Memory B cell (primary cell): ENCODE data around the gene ABHD16A.
A peak's percentile ranks its signal among the peaks of the same experiment; 100 is the strongest.
"Not testable (repeated sequence)": the region's sequence is repeated elsewhere in the genome, so short reads cannot be mapped to it uniquely, and the experiment has no call there.

ENCODE experiments used
- ATAC-seq: fragments of 150-1000 bp; cut with Tn5 transposase; 2 replicates; pipeline ENCODE4 v1.10.0; 2021; ENCODE audit warnings: low read depth, mild to moderate bottlenecking, moderate library complexity
- DNase-seq, 2 donors: peaks; one replicate each; pipeline ENCODE4 v3.0.0; 2022; ENCODE audit warnings: low spot score in 2 of 2
- H3K27ac Mint-ChIP-seq: one replicate; pipeline ENCODE4 v1.8.0; 2022; ENCODE audit warnings: mild to moderate bottlenecking, moderate library complexity, mixed read lengths
- H3K27me3 Mint-ChIP-seq: one replicate; pipeline ENCODE4 v1.8.0; 2022; ENCODE audit warnings: mixed read lengths
- H3K36me3 Mint-ChIP-seq: one replicate; pipeline ENCODE4 v1.8.0; 2022; ENCODE audit warnings: mild to moderate bottlenecking, mixed read lengths
- H3K4me1 Mint-ChIP-seq: one replicate; pipeline ENCODE4 v1.8.0; 2022; ENCODE audit warnings: mixed read lengths
- H3K4me3 Mint-ChIP-seq: one replicate; pipeline ENCODE4 v1.8.0; 2022; ENCODE audit warnings: mild to moderate bottlenecking, moderate library complexity, mixed read lengths
- H3K9me3 Mint-ChIP-seq: one replicate; pipeline ENCODE4 v1.8.0; 2022; ENCODE audit warnings: mixed read lengths

Gene ABHD16A

GRCh38 chr6:31713465-31713864, 10.3 kb upstream of the ABHD16A start:
- peaks cover 12% of the 10 kb centered on the region for H3K4me1 Mint-ChIP-seq
- H3K27me3 Mint-ChIP-seq: no peaks in the 10 kb centered on the region
- ATAC-seq (no peak), DNase-seq (no peak)
- no peak overlapping the region for H3K4me3 Mint-ChIP-seq
- no peaks in the 10 kb centered on the region for H3K36me3 Mint-ChIP-seq
- H3K27ac Mint-ChIP-seq: no peak overlapping the region
- no peaks in the 10 kb centered on the region for H3K9me3 Mint-ChIP-seq

DNA sequence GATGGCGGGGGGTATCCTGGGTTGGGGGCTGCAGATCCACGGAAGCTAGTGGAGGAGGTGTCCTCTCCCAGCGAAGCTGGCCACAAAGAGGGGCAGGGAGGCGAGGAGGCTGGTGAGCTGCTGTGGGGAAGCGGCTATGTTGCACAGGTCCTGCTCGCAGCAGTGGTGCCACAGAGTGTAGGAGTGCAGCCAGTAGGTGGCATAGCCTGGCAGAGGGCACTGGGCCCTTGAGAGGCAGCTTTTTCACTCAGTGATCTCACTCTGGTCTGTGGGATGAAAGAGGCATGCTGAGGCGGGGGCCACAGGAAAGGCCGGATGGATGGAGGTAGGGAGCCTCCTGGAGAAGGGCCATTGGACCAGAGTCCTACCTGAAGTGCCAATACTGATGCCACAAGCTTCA, 9.2 kb upstream of the ABHD16A start:
- H3K9me3 Mint-ChIP-seq: no peaks in the 10 kb centered on the region
- ATAC-seq: peak; percentile 98
- DNase-seq: peak in 1 of 2 donors; percentile 30
- no peak overlapping the region for H3K27ac Mint-ChIP-seq
- no peaks in the 10 kb centered on the region for H3K27me3 Mint-ChIP-seq
- no peak overlapping the region for H3K4me3 Mint-ChIP-seq
- no peaks in the 10 kb centered on the region for H3K36me3 Mint-ChIP-seq
- H3K4me1 Mint-ChIP-seq: peaks cover 12% of the 10 kb centered on the region

DNA sequence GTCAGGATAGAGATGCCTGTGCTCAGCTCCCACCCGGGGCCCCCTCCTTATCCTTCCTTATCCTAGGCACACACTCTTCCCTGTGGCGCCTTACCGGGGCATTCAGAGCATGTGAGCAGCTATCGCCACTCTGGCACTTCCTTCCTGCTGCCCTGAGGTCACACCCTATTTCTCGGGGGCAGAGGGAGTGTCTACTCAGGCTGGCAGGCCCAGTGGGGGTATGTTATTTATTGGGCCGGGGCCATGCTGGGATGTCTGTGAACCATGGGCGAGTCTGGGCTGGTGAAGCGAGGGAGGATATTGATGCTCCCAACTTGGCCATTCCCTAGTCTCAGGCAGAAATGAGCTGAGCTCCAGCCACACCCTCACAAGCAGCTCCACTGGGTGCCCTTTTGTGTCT, 8.1 kb upstream of the ABHD16A start:
- Mint-ChIP-seq H3K27me3 (no peaks in the 10 kb centered on the region), H3K36me3 (no peaks in the 10 kb centered on the region), H3K4me3 (no peak overlapping the region), H3K4me1 (peaks cover 12% of the 10 kb centered on the region), H3K9me3 (no peaks in the 10 kb centered on the region), H3K27ac (no peak overlapping the region)
- ATAC-seq (no peak), DNase-seq (no peak)

DNA sequence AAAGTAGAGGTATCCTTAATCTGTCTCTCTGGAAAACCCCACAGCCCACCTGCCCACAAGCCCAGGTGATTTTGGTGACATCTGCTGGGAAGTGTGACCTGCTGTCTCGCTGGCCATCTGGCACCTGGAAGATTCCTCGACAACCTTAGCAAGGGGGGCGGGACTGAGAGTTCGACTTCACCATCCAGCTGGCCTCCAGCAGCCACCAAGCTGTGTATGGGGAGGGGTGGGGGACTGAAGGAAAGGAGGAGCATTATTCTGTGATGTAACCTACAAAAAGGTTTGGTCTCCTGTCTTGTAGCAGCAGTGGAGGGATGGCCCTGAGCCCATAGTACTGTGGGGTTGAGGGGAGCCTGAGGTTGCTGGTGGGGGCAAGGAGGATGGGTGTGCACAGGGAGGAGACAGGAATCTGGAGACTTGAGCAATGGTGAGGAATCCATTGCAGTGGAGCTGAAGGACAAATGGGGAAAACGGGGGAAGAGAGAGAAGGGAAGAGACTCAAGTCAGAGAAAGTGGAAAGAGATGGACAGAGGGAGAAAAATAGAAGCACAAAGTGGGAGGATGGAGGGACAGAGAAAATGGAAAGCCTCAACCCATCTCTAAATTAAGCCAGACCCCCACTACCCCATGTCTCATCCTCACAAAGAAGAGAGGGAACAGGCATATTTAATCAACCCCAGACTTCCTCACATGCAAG, 7.5 kb upstream of the ABHD16A start:
- Mint-ChIP-seq H3K4me1 (peaks cover 12% of the 10 kb centered on the region), H3K27ac (no peak overlapping the region), H3K36me3 (no peaks in the 10 kb centered on the region), H3K27me3 (no peaks in the 10 kb centered on the region), H3K4me3 (peak overlapping the region; percentile 52), H3K9me3 (no peaks in the 10 kb centered on the region)
- no peak for ATAC-seq
- DNase-seq: no peak

DNA sequence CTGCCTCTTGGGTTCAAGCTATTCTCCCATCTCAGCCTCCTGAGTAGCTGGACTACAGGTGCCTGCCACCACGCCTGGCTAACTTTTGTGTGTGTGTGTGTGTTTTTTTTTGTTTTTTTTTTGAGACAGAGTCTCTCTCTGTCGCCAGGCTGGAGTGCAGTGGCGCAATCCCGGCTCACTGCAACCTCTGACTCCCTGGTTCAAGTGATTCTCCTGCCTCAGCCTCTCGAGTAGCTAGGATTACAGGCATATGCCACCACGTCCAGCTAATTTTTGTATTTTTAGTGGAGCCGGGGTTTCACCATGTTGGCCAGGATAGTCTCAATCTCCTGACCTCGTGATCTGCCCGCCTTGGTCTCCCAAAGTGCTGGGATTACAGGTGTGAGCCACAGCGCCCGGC, 6.0 kb upstream of the ABHD16A start:
- peaks cover 12% of the 10 kb centered on the region for H3K4me1 Mint-ChIP-seq
- not testable (repeated sequence) for H3K27me3 Mint-ChIP-seq, H3K4me3 Mint-ChIP-seq, H3K36me3 Mint-ChIP-seq, H3K9me3 Mint-ChIP-seq, DNase-seq, ATAC-seq, H3K27ac Mint-ChIP-seq

DNA sequence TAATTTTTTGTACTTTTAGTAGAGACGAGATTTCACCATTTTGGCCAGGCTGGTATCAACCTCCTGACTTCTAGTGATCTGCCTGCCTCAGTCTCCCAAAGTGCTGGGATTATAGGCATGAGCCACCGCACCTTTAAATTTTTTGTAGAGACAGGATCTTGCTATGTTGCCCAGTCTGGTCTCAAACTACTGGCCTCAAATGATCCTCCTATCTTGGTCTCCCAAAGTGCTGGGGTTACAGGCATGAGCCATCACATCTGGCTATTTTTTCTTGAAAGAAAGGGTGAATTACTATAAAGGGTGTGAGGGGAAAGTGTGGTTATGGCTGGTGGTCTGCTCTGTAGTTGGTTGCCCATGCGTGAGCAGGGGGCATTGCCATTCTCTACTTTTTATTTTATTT, 5.1 kb upstream of the ABHD16A start:
- DNase-seq (no peak), ATAC-seq (no peak)
- Mint-ChIP-seq H3K27ac (no peak overlapping the region), H3K4me3 (no peak overlapping the region), H3K27me3 (no peaks in the 10 kb centered on the region), H3K4me1 (peaks cover 14% of the 10 kb centered on the region), H3K9me3 (no peaks in the 10 kb centered on the region), H3K36me3 (no peaks in the 10 kb centered on the region)

- H3K4me1 Mint-ChIP-seq: peaks cover 14% of the 10 kb centered on the region
- no peak overlapping the region for H3K4me3 Mint-ChIP-seq
- H3K27me3 Mint-ChIP-seq: no peaks in the 10 kb centered on the region
- H3K36me3 Mint-ChIP-seq: no peaks in the 10 kb centered on the region
- DNase-seq (no peak), ATAC-seq (no peak)
- no peaks in the 10 kb centered on the region for H3K9me3 Mint-ChIP-seq
- no peak overlapping the region for H3K27ac Mint-ChIP-seq
These were observed 4.6 kb upstream of the ABHD16A start for GRCh38 chr6:31707701-31708100.

GRCh38 chr6:31706599-31706998, 3.5 kb upstream of the ABHD16A start, which contains the start of gene LY6G6F:
TSS of gene LY6G6F (plus strand) at chr6:31706866. CDS start at chr6:31706907, 41 bp downstream.
- ATAC-seq (no peak), DNase-seq (no peak)
- no peaks in the 10 kb centered on the region for H3K9me3 Mint-ChIP-seq
- H3K4me1 Mint-ChIP-seq: peaks cover 19% of the 10 kb centered on the region
- H3K36me3 Mint-ChIP-seq: no peaks in the 10 kb centered on the region
- H3K27me3 Mint-ChIP-seq: no peaks in the 10 kb centered on the region
- no peak within 1 kb of the TSS for H3K27ac Mint-ChIP-seq
- no peak within 1 kb of the TSS for H3K4me3 Mint-ChIP-seq

GRCh38 chr6:31705931-31706330, 2.8 kb upstream of the ABHD16A start:
- Mint-ChIP-seq H3K36me3 (no peaks in the 10 kb centered on the region), H3K27me3 (no peaks in the 10 kb centered on the region), H3K4me3 (no peak overlapping the region), H3K4me1 (peaks cover 22% of the 10 kb centered on the region), H3K27ac (no peak overlapping the region), H3K9me3 (no peaks in the 10 kb centered on the region)
- DNase-seq (no peak), ATAC-seq (no peak)

DNA sequence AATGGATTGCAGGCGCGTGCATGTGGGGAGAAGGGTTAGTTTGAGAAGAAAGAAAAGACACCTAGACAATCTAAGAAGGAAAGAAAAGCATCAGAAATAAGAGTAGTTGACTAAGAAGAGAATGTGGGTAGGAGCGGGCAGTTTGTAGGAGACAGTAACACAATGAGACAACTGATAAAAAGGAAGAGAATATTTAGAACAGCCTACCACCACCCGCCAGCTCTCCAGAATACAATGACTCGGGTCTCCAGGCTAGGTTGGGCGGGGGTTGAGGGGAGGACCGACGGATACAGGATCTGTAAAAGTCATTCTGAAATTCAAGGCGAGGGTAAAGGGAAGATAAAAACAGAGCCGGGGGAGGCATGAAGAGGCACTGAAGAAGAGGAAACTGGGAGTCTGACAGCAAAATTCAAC, 712 bp downstream of the ABHD16A start:
- Mint-ChIP-seq H3K27ac (peak overlapping the region; percentile 97), H3K4me1 (peaks cover 21% of the 10 kb centered on the region), H3K36me3 (peaks cover 3% of the 10 kb centered on the region), H3K4me3 (peak overlapping the region; percentile 99), H3K27me3 (no peaks in the 10 kb centered on the region), H3K9me3 (no peaks in the 10 kb centered on the region)
- DNase-seq (no peak), ATAC-seq (no peak)

DNA sequence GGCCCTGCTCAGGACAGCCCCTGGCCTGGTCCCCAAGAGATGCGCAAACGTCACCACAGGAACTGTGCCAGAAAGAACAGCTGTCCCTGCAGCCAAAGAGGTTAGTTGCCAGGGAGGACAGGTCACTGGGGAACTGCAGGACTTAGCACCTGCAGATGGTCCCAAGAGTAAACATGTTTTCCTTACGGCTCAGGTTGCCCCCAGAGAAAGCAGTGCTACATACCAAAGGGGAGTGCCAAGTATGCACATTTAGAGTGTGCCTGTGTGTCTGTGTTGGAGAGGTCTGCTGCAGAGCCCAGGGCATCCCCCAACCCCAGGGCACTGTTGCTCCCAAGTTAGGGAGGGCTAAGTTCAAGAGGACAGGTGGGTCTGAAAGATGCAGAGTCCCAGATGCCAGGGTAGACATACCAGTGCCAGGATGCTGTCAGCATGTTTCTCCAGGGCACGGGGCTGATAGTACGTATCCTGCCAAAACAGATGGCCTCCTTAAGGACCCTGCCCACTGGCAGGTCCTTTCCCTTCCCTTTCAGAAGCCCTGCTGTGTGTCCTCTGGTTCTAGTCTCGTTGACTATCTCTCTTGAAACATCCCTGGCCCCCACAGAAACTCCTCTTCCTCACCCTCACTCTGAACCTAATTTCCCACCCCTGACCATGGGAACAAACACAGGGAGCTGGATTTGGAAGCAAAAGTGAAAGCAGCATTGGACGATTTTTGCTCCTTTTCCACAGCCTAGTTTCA, 1.3 kb downstream of the ABHD16A start:
- H3K27me3 Mint-ChIP-seq: no peaks in the 10 kb centered on the region
- ATAC-seq: no peak
- DNase-seq: no peak
- peaks cover 23% of the 10 kb centered on the region for H3K4me1 Mint-ChIP-seq
- H3K4me3 Mint-ChIP-seq: peak overlapping the region; percentile 99
- H3K36me3 Mint-ChIP-seq: peaks cover 5% of the 10 kb centered on the region
- no peaks in the 10 kb centered on the region for H3K9me3 Mint-ChIP-seq
- H3K27ac Mint-ChIP-seq: peak overlapping the region; percentile 97

- Mint-ChIP-seq H3K4me1 (peaks cover 23% of the 10 kb centered on the region), H3K36me3 (peaks cover 7% of the 10 kb centered on the region), H3K9me3 (no peaks in the 10 kb centered on the region), H3K27me3 (no peaks in the 10 kb centered on the region), H3K27ac (no peak overlapping the region), H3K4me3 (peak overlapping the region; percentile 49)
- DNase-seq: no peak
- no peak for ATAC-seq
These were observed 2.3 kb downstream of the ABHD16A start for GRCh38 chr6:31700740-31701401.

DNA sequence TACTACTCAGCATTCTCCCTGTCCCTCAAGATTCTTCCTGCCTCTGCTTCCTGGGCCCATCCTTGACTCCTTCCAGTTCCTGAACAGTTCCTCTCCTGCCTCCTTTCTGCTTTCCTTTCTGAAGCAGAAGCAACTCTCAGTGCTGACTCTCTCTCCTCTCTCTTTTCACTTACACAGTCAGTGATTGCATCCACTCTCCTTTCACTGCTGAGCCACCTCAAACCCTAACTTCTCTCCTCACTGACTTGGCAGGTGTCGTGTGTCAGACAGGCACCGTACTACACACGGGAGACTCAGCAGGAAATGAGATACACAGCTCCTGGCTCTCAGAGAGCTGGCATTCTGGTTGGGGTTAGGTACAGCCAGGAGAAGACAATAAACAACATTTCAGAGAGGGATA, 5.6 kb downstream of the ABHD16A start:
- H3K9me3 Mint-ChIP-seq: no peaks in the 10 kb centered on the region
- no peak overlapping the region for H3K27ac Mint-ChIP-seq
- ATAC-seq: no peak
- no peak overlapping the region for H3K4me3 Mint-ChIP-seq
- DNase-seq: no peak
- H3K36me3 Mint-ChIP-seq: peaks cover 11% of the 10 kb centered on the region
- H3K27me3 Mint-ChIP-seq: no peaks in the 10 kb centered on the region
- H3K4me1 Mint-ChIP-seq: peaks cover 21% of the 10 kb centered on the region

GRCh38 chr6:31693535-31693934, 9.6 kb downstream of the ABHD16A start:
- no peaks in the 10 kb centered on the region for H3K9me3 Mint-ChIP-seq

More at GRCh38 chr6:31693535-31693934, 9.6 kb downstream of the ABHD16A start:
- Mint-ChIP-seq H3K4me3 (no peak overlapping the region), H3K27me3 (no peaks in the 10 kb centered on the region), H3K4me1 (peaks cover 26% of the 10 kb centered on the region), H3K36me3 (peaks cover 16% of the 10 kb centered on the region), H3K27ac (peak overlapping the region; percentile 20)
- no peak for ATAC-seq
- DNase-seq: no peak
